CD14-positive monocyte (primary cell): Measurements from ENCODE around the gene GRK6. TPM values are rescaled to one million over a fixed set of nuclear protein-coding genes. Genes with fewer than 3 reads are reported as not detected.
"Not testable (repeated sequence)": the region's sequence is repeated elsewhere in the genome, so short reads cannot be mapped to it uniquely, and the experiment has no call there.

Experiments used
- DNase-seq, 3 donors: peaks; one replicate each; pipeline ENCODE4 v3.0.0-alpha.2; 2011 to 2022
- H2AFZ ChIP-seq: 2 replicates; pipeline ENCODE4 v1.6.0; 2012; ENCODE audit warnings: mild to moderate bottlenecking, low read depth, low read length, inconsistent platforms; ENCODE audit not compliant: insufficient read depth, poor library complexity, severe bottlenecking
- H3K27ac ChIP-seq, 2 donors: 1 replicate in 1 of 2; 2 replicates in 1 of 2; pipeline ENCODE4 v1.5.1; 2012 to 2013; ENCODE audit warnings: low read length in 2 of 2, control low read depth in 1 of 2, inconsistent platforms in 1 of 2, low read depth in 1 of 2, mild to moderate bottlenecking in 1 of 2
- H3K27me3 ChIP-seq, 2 donors: one replicate each; pipeline versions ENCODE4 v1.6.0 to v1.6.1; 2011 to 2013; ENCODE audit warnings: low read length in 2 of 2; ENCODE audit not compliant: control insufficient read depth in 2 of 2, insufficient read depth in 2 of 2
- H3K36me3 ChIP-seq, 2 donors: replicated peaks in 1 of 2; 1 replicate in 1 of 2; 2 replicates in 1 of 2; pipeline versions ENCODE4 v1.5.1 to v1.6.1; 2012 to 2013; ENCODE audit warnings: low read length in 2 of 2, control low read depth in 1 of 2, inconsistent platforms in 1 of 2, mild to moderate bottlenecking in 1 of 2; ENCODE audit not compliant: insufficient read depth in 2 of 2, control insufficient read depth in 1 of 2
- H3K4me1 ChIP-seq, 2 donors: 1 replicate in 1 of 2; 2 replicates in 1 of 2; pipeline versions ENCODE4 v1.5.1 to v1.6.1; 2012 to 2013; ENCODE audit warnings: low read length in 2 of 2, control low read depth in 1 of 2, inconsistent platforms in 1 of 2, mild to moderate bottlenecking in 1 of 2, moderate library complexity in 1 of 2; ENCODE audit not compliant: insufficient read depth in 2 of 2, control insufficient read depth in 1 of 2
- H3K4me2 ChIP-seq: replicated peaks from 2 replicates; pipeline ENCODE3; 2012; ENCODE audit warnings: low read length, moderate library complexity, mild to moderate bottlenecking; ENCODE audit not compliant: poor library complexity, severe bottlenecking; ENCODE audit errors: extremely low read depth
- H3K4me3 ChIP-seq, 3 experiments: fragments of 200-600 bp in 1 of 3; sonication (generic) in 1 of 3; replicated peaks in 1 of 3; 1 replicate in 2 of 3; 2 replicates in 1 of 3; pipeline ENCODE4 v1.5.1; 2011 to 2013; ENCODE audit warnings: low read length in 3 of 3, mild to moderate bottlenecking in 3 of 3, control low read depth in 2 of 3, low read depth in 2 of 3, inconsistent platforms in 1 of 3, moderate library complexity in 1 of 3
- H3K79me2 ChIP-seq: 2 replicates; pipeline ENCODE4 v1.6.0; 2012; ENCODE audit warnings: mild to moderate bottlenecking, control low read depth, inconsistent platforms, low read length, moderate library complexity; ENCODE audit not compliant: insufficient read depth
- H3K9ac ChIP-seq: 2 replicates; pipeline ENCODE4 v1.6.0; 2017; ENCODE audit warnings: low read length, mild to moderate bottlenecking; ENCODE audit not compliant: insufficient read depth, poor library complexity, severe bottlenecking
- H3K9me3 ChIP-seq, 2 donors: replicated peaks in 1 of 2; 1 replicate in 1 of 2; 2 replicates in 1 of 2; pipeline versions ENCODE4 v1.5.1 to v1.6.1; 2012 to 2013; ENCODE audit warnings: low read length in 2 of 2, control low read depth in 1 of 2; ENCODE audit not compliant: control insufficient read depth in 1 of 2, insufficient read depth in 1 of 2
- H4K20me1 ChIP-seq: 2 replicates; pipeline ENCODE4 v1.6.0; 2012; ENCODE audit warnings: mild to moderate bottlenecking, low read length, control low read depth, moderate library complexity; ENCODE audit not compliant: insufficient read depth
- H3K27ac Mint-ChIP-seq, 7 donors: one replicate each; pipeline ENCODE4 v1.8.0; 2020; ENCODE audit warnings: mild to moderate bottlenecking in 7 of 7, mixed read lengths in 7 of 7, moderate library complexity in 6 of 7, inconsistent platforms in 2 of 7
- H3K27me3 Mint-ChIP-seq, 3 donors: one replicate each; pipeline ENCODE4 v1.8.0; 2021 to 2022; ENCODE audit warnings: low read depth in 3 of 3, mild to moderate bottlenecking in 3 of 3, mixed read lengths in 3 of 3, moderate library complexity in 3 of 3, inconsistent platforms in 1 of 3
- H3K36me3 Mint-ChIP-seq, 2 donors: one replicate each; pipeline ENCODE4 v1.8.0; 2020; ENCODE audit warnings: mixed read lengths in 2 of 2, inconsistent platforms in 1 of 2, mild to moderate bottlenecking in 1 of 2
- H3K4me1 Mint-ChIP-seq: one replicate; pipeline ENCODE4 v1.8.0; 2020; ENCODE audit warnings: mild to moderate bottlenecking, mixed read lengths
- H3K4me3 Mint-ChIP-seq, 2 donors: one replicate each; pipeline ENCODE4 v1.8.0; 2020; ENCODE audit warnings: mild to moderate bottlenecking in 2 of 2, mixed read lengths in 2 of 2, moderate library complexity in 1 of 2
- H3K9me3 Mint-ChIP-seq, 7 donors: one replicate each; pipeline ENCODE4 v1.8.0; 2020 to 2022; ENCODE audit warnings: mixed read lengths in 7 of 7, mild to moderate bottlenecking in 6 of 7, moderate library complexity in 6 of 7, inconsistent platforms in 2 of 7
- whole genome bisulfite sequencing: methylation state at CpG from one replicate; pipeline ENCODE4 v1.1.5; 2013; ENCODE audit warnings: missing lambda C conversion rate; ENCODE audit not compliant: insufficient coverage; 5-methylcytosine and 5-hydroxymethylcytosine counted together
- intact Hi-C, 2 donors: fragments of 100-400 bp; cut with micrococcal nuclease; formaldehyde crosslinking; loops; one replicate each; pipeline versions ENCODE4 v1.15.0 to v1.15.1; 2023
- polyA plus RNA-seq, 3 donors: library from polyadenylated mRNA; depleted of rRNA in 1 of 3; unstranded in 2 of 3; stranded (reverse) in 1 of 3; fragments of 300-500 nt in 2 of 3; fragments of >200 nt in 1 of 3; fragmentation: Illumina TruSeq in 2 of 3; gene quantifications; 1 replicate in 2 of 3; 2 replicates in 1 of 3; pipeline ENCODE4 v1.2.3, GENCODE V29; 2012 to 2021
- TF ChIP-seq, protein P1 (sequence below): fragments of 200-600 bp; IDR thresholded peaks from one replicate; pipeline ENCODE4 v1.8.0; 2022; ENCODE audit warnings: antibody characterized with exemption, mild to moderate bottlenecking

The GRK6 gene
- polyA plus RNA-seq, 3 donors = 41.6 to 101 (median 63.4) TPM

DNA sequence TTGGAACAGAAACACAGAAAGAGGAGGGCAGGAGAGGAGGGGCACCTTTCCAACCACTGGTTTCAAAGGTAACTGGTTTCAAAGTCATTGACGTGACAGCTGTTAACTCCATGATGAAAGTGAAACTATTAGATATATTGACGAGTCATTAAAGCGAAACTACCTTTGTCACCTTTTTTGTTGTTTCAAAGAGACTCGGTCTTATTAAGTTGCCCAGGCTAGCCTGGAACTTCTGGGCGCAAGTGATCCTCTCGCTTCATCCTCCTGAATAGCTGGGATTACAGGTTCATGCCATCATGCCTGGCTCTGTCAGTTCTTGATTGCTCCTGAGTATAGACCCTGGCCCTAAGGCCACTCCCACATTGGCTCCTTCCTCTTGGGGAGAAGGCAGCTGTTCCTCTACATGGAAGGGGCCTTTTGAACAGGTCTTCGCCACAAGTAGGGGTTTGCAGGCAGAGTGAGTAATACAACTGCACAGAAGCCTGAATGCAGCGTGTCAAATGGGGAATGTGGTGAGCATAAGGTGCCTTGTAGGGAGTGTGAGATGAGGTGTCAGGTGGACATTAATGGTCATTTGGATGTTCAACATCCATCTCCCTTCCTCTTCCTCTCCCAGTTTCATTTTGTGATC is 13.8 kb upstream of the GRK6 start:
- H3K4me1 Mint-ChIP-seq = peaks cover 46% of the 10 kb centered on the region
- TF ChIP-seq, protein P1, sequence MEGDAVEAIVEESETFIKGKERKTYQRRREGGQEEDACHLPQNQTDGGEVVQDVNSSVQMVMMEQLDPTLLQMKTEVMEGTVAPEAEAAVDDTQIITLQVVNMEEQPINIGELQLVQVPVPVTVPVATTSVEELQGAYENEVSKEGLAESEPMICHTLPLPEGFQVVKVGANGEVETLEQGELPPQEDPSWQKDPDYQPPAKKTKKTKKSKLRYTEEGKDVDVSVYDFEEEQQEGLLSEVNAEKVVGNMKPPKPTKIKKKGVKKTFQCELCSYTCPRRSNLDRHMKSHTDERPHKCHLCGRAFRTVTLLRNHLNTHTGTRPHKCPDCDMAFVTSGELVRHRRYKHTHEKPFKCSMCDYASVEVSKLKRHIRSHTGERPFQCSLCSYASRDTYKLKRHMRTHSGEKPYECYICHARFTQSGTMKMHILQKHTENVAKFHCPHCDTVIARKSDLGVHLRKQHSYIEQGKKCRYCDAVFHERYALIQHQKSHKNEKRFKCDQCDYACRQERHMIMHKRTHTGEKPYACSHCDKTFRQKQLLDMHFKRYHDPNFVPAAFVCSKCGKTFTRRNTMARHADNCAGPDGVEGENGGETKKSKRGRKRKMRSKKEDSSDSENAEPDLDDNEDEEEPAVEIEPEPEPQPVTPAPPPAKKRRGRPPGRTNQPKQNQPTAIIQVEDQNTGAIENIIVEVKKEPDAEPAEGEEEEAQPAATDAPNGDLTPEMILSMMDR = no peak
- H4K20me1 ChIP-seq = no peaks in the 10 kb centered on the region
- peaks cover 0 to 4% of the 10 kb centered on the region in 2 donors for H3K36me3 Mint-ChIP-seq
- no peaks in the 10 kb centered on the region for H3K79me2 ChIP-seq
- H3K4me1 ChIP-seq = peaks cover 38 to 52% of the 10 kb centered on the region in 2 donors
- no peaks in the 10 kb centered on the region for H3K27me3 ChIP-seq
- H3K9me3 Mint-ChIP-seq = peaks cover 0 to 3% (median 0%) of the 10 kb centered on the region in 7 donors
- 81% methylated on average over 7 of the region's 8 CpGs for WGBS
- H3K9ac ChIP-seq = no peak overlapping the region
- H3K27me3 Mint-ChIP-seq = peaks cover 1 to 8% (median 5%) of the 10 kb centered on the region in 3 donors
- H2AFZ ChIP-seq = no peak overlapping the region
- H3K36me3 ChIP-seq = no peaks in the 10 kb centered on the region
- peak overlapping the region in 5 of 7 donors; percentile 49 to 81 (median 56) for H3K27ac Mint-ChIP-seq
- intact Hi-C loops = no loop called here
- DNase-seq = peak in 2 of 3 donors; percentile 41 to 51
- H3K4me3 ChIP-seq = no peak overlapping the region
- H3K27ac ChIP-seq = no peak overlapping the region
- H3K4me3 Mint-ChIP-seq = peak overlapping the region in 1 of 2 donors; percentile 64
- H3K4me2 ChIP-seq = peak overlapping the region; percentile 7
- H3K9me3 ChIP-seq = no peaks in the 10 kb centered on the region

DNA sequence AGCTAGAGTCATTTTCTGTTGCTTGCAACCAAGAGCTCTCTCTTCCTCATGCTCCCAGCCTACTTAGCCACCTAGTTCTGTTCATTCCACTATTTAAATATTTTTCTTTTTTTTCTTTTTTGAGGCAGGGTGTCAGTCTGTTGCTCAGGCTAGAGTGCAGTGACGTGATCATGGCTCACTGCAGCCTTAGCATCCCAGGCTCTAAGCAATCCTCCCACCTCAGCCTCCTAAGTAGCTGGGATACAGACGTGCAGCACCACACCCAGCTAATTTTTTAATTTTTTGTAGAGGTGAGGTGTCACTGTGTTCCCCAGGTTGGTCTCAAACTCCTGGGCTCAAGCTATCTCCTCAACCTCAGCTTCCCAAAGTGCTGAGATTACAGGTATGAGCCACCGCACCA is 12.0 kb upstream of the GRK6 start:
- TF ChIP-seq, protein P1 = no peak
- Mint-ChIP-seq H3K36me3 (peaks cover 0 to 2% of the 10 kb centered on the region in 2 donors), H3K4me1 (peaks cover 50% of the 10 kb centered on the region), H3K27me3 (peaks cover 0 to 3% (median 1%) of the 10 kb centered on the region in 3 donors), H3K4me3 (no peak overlapping the region), H3K27ac (peak overlapping the region in 5 of 7 donors; percentile 26 to 100 (median 99)), H3K9me3 (peaks cover 0 to 1% (median 0%) of the 10 kb centered on the region in 7 donors)
- intact Hi-C loops = no loop called here
- Histone ChIP-seq H3K79me2 (no peaks in the 10 kb centered on the region), H2AFZ (no peak overlapping the region), H3K36me3 (no peaks in the 10 kb centered on the region), H3K27ac (no peak overlapping the region), H3K9me3 (no peaks in the 10 kb centered on the region), H3K4me1 (peaks cover 46 to 63% of the 10 kb centered on the region in 2 donors), H3K9ac (no peak overlapping the region), H3K4me3 (no peak overlapping the region), H3K4me2 (no peak overlapping the region), H3K27me3 (no peaks in the 10 kb centered on the region), H4K20me1 (no peaks in the 10 kb centered on the region)
- WGBS = no CpG with 5 or more reads among the region's 3 CpGs
- no peak for DNase-seq

DNA sequence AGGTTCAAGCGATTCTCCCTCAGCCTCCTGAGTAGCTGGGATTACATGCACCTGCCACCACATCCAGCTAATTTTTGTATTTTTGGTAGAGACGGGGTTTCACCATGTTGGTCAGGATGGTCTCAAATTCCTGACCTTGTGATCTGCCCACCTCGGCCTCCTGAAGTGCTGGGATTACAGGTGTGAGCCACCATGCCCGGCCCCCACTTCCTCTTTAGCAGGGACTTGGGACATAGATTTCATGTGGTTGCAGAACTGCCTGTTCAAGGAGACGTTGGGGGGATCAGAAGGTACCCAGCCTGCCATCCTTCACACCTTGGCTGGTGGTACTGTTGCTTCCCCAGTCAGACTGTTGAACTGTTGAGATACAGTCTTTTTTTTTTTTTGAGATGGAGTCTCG is 9.4 kb upstream of the GRK6 start:
- 11% methylated on average over 1 of the region's 6 CpGs for WGBS
- peak overlapping the region; percentile 76 to 87 for H3K27ac ChIP-seq
- intact Hi-C loops = not testable (repeated sequence)

More for the DNA sequence above, 9.4 kb upstream of the GRK6 start:
- Mint-ChIP-seq H3K4me3 (peak overlapping the region in 1 of 2 donors; percentile 15), H3K27ac (peak overlapping the region; percentile 97 to 100 (median 99)), H3K4me1 (peaks cover 63% of the 10 kb centered on the region)
- not testable (repeated sequence) for H3K36me3 ChIP-seq, H2AFZ ChIP-seq, H3K9me3 ChIP-seq, H3K79me2 ChIP-seq, H4K20me1 ChIP-seq, H3K36me3 Mint-ChIP-seq, H3K27me3 ChIP-seq, H3K9me3 Mint-ChIP-seq, H3K27me3 Mint-ChIP-seq
- peak in 1 of 3 donors; percentile 37 for DNase-seq
- peak overlapping the region; percentile 61 for H3K9ac ChIP-seq
- H3K4me3 ChIP-seq = peak overlapping the region in 1 of 3 experiments; percentile 1
- peaks cover 48 to 67% of the 10 kb centered on the region in 2 donors for H3K4me1 ChIP-seq
- H3K4me2 ChIP-seq = peak overlapping the region; percentile 32
